Colon (tissue), 2 donors: ENCODE measurements around the gene DIDO1.

Experiments used
- FAIRE-seq: peaks from 2 replicates; lab custom pipeline; 2012; peaks lifted over from hg19 to GRCh38; lab: Jason Lieb, UNC
- donor health status: control.
- donor health status: control.

The DIDO1 gene

DNA sequence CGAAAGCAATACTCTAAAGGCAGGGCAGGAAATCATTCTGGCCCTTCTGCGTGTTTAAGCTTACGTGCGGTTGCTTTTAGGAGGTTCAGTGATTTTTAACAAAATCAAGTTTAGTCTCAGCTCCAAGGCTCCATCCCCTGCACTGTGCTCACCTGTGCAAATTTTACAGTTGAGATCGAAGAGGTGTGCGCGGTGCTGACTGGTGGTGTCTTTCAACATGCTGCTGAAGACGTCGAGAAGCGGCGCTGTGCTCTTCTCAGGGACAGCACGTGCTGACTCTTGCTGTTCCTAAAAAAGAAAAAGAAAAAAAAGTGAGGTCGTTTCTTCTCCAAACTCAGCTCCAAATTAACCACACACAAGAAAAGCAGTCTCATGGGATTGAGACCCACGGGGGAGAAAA lies 32.0 kb downstream of the DIDO1 start:
- FAIRE-seq: no peak

DNA sequence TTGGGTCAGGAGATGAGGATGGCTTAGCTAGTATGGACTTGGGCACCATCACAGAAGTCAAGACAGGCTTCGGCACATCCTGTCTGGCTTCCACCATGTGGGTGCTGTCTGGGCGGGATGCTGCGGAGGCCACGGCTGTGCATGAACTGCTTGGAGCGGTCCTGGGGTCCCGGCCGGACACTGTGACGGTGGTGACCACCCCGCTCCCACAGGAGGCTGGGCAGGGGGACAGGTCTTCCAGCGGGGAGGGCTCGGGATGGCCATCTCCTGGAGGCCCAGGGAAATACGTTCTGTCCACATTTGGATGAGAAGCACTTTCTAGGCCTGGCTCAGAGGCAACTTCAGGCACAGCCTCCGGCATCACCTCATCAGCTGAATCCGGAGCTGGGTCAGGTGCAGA lies 32.6 kb downstream of the DIDO1 start:
- FAIRE-seq: no peak

DNA sequence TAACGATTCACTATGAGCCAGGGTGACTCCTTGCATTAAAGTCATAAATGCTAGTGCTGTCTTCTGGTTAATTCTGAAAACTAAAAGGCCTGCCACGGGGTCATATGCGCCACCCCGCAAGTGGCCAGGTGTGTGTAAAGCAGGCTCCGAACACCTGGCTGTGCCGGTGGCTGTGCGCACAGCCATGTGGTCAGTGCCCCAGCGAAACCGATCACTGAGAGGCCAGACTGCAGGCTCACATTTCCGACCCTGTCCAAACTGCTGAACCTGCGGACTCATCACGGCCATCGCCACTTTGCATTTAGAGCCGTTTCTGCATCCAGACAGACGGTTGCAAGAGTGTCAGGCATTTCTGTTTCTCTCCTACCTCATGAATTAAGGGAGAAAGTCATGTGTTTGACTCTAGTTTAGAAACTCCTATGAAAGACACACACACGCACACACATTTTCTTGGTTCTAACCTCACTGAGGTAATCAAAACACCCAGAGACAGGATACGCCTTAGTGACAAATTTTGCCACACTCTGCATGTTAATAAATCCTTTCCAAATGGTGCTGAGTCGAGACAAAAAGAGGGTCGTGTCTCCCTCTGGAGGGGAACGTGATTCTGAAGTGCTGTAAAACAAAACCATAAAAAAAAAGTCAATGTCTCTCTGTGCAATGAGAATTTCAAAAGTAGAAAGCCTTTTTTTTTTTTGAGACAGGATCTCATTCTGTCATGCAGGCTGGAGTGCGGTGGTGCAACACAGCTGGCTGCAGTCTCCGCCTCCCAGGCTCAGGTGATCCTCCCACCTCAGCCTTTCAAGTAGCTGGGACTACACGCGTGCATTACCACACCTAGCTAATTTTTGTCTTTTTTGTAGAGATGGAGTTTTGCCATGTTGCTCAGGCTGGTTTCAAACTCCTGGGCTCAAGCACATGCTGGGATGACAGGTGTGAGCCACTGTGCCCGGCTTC lies 33.7 kb downstream of the DIDO1 start:
- no peak for FAIRE-seq

DNA sequence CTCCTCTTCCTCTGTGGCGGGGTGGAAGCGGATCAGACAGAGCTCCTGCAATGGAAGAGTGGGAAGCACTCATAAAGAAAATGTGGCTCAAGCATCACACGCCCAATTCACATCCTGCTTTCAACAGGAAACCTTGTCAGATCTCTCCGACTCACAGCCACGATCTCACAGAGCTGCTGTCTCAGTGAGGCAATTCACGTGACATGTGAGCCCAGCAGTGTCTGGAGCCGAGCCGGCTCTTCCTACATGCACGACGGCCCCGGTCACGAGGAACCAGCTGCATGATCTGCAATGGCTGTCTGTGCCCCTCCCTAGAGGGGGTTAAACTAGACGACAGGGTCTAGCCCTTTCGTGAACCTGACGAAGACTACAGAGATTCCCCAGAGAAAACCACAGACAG lies 35.2 kb downstream of the DIDO1 start:
- no peak for FAIRE-seq

DNA sequence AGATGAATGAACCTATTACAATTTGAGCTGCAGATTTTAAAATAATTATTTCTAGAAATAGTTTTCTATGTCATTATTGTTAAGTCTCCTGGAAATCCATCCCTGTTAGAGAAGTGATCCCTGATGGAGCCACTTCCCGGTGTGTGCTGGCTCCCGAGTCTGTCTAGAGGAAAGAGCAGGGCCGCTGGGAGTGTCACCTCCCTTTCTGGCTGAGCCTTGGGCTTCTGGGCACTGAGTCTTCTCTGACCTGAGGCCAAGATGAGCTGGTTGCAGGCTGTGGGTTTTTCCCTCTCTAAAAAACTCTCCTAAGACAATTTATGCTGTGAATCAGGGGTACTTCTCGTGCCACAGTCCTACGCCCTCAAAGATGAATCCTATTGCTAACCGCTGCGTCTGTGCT lies 35.9 kb downstream of the DIDO1 start:
- FAIRE-seq: no peak

DNA sequence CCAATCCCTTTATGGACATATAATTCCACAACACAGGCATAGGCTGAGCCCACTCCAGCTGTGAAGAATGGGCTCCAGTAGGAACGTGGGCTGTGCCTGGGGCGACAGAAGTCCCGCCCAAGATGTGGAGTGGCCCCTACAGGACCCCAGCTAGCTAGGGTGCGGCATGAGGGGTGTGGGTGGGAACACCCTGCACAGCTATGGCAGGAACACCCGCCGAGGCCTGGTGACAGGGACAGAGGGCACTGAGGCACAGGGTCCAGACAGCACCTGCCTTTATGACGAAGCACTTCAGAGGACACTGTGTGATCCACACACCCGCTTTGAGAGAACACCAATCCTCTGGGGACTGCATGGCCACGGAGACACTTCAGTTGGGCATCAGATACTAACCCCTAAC lies 36.4 kb downstream of the DIDO1 start:
- no peak for FAIRE-seq

DNA sequence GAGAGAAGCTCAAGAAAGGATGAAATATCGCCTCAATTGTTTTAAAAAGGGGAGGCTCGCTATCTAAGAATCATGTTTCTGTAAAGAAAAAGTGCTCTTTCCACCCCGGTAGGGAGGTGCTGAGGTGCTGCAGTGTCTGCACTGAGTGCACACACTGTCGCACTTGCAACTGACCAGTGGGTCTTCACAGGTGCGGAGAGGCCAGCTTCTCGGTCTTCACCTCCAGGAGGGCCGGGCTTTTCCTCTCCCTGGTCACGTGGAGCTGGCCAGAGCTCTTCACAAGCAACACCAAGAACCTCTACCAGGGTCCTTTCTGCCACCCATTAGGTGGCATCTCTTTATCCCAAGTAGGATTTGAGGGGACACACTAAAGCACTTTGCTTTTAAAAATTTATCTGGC lies 36.9 kb downstream of the DIDO1 start:
- FAIRE-seq: no peak

DNA sequence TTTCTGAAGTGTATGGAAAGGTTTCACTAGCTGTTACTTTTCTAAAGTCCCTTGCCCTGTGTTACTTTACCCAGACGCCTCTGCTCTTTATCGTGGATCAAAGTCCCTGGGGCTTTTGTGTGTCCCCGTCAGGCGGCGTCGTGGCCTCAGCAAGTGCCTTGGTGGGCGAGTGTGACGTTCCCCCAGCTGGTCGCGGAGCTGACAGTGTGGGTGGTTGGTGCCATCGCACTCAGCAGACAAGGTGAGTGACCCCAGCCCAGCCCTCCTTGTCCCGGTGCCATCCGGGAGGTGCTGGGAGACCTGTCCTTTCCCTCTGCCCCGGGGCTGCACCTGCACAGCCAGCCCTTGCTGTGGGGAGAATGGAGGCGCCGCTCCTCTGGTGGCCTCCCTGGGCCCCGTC lies 37.4 kb downstream of the DIDO1 start:
- no peak for FAIRE-seq

DNA sequence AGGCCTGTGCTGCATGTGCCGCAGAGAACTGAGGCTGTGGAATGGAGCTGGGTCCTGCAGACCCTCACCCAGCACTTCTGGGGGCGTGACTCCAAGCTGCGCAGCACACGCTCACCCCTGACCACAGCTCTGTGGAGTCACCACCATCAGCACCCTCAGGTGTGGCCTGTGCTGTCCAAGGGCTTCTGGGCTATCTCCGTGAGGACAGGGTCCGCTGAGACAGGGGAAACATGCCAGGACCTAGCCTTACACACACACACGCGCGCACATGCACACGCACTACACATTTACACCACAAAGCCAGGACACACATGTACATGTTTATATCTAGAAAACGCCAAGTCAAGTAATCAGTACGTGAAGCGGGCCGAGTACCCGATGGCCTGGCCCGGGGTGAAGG lies 37.9 kb downstream of the DIDO1 start:
- FAIRE-seq: no peak

DNA sequence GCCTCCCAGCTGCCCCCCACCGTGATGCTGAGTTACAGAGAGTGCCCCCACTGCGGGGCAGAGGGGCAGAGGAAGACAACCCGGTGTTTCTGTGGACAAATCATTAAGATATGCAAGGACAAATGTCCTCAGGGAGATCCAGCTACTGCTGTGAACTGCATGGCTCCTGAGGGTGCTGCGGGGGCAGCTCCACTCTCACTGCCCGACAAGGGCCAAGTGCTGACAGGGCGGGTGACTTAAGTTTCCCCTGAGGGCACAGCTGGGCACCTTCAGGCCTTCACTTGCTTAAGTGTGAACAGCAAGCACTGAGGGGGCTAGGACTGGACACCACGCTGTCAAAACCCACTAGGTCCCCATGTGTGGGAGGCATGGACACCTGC lies 38.5 kb downstream of the DIDO1 start:
- FAIRE-seq: no peak

DNA sequence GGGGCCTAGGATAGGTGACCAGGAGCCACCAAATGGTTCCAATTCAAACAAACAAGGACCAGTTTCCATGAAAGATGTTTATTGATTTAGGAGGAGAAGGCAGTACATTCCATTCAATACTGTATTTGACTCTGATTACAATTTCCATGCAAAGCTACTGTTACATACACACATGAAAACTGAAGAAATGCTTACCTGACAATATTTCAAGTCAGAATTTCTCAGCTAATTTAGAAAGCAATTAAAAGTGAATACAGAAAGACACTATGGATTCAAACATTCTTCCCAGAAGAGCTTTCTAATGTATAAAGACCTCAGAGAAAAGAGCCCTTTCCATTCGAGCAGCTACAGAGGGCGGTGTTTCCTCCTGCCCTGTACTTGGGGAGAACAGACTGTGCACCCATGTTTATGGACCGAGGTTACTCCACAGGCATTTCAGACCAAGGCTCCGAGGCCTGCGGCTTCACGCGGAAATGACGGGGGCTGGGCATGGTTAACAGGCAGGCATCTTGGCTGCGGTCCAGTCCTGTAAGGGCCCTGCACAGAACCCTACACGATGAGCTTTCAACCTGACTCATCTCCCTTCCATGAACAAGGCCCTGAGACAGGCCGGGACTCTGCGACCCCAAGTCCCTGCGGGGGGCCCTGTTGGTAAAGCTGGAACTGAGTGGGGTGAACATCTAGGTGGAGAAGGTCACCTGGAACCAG lies 39.0 kb downstream of the DIDO1 start:
- FAIRE-seq: no peak

DNA sequence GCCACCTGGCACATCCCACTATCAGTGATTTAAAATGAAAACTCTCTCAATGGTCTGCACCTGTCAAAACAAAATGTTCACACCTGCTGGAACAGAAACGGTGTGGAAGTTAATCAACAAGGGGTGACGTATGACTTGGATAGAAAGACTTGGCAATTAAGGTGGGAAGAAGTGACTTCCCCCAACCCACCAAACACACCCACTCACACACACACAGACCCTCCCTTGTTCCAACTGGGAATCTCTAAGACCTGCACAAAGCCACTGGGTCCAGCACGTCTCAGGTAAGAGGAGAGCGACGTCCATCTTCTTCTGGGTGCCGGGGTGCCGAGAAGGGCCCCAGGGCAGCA lies 39.6 kb downstream of the DIDO1 start:
- FAIRE-seq: no peak

DNA sequence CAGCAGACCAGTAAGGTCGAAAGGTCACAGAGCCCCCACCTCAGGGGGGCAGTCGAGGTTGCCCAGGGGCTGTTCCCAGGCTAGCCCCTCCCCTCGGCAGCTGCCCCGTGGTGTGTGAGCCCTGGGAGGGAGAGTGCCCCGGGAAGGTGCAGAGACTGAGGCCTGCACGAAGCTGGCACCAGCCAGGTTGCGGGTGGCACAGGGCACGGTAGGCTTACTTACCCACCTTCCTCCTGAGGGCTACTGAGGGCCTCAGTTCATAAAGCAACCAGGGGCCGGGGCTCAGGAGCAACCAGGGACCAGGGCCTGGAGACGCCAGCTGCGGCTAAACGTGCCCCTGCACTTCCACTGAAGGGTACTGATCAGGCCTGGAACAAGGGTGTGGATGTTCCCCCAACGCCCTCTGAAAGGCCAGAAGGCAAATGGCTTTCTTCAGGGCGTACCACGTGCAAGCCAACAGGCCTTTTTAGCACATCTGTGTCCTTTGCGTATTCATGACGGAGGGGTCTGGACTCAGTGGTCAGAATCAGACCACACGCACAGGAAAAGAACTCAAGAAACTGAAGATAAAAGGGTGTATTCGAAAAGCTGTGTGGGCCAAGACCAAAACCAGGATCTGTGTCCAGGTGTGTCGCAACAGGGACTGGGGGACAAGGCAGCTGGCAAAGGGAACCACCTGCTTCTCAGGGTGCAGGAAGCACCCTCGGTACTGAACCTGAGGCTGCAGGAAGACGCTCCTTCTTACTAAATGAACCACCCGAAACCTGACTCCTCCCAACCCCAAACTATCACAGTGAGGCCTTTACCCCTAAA lies 40.2 kb downstream of the DIDO1 start:
- FAIRE-seq: no peak

DNA sequence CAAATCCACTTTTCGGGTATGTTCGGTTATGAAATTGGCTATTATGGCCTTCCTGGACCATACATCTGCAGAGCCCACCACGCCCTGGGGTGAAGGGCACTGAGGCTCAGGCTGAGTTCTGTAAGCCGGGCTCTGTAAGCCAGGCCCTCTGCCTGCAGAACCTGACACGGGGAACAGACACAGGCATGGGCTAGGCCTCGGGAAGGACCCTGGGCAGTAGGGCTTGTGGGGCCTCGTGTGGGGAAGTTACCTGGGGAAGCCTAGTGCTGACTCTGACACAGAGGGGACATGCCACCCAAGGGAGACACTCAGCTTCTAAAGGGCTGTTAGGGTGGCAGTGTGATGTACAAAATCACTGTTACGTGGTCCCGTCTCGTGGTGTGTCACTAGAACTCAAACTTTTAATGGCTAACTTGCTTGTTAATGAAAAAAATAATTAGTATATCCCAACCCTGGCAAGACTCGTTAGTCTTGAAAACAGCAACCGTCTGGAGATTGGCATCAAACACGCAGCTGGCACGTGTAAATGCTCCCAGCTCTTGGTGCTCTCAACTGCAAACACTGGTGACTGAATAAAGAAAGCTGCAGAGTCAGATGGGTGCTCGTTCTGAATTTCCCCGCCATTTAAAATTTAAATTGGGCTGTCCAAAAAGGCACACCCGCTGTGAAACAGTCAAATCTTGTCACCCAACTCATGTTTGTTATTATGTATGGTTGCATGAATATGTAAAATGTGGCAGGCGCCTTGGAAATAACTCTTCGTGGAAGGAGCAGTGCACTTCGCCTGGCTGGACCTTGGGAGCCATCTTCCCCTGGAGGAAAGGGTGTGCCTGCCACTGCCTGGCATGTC lies 41.0 kb downstream of the DIDO1 start:
- no peak for FAIRE-seq

DNA sequence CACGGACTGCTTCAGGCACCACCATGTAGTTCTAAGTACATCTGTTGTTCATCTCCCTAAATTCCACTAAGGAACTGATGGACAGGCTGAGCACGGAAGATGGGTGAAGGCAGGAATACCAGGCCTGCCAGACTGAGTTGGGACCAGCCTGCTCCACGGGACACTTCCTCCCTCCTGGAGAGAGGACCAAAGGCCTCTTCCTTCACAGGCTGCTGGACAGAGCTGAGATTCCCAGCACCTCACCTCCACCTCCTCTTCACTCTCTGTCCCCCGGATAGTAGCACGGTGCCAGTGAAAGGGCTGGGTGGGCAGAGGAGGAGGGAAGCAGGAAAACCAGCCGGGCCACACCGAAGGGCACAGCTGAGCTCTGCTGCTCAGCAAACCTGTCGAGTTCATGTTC lies 41.7 kb downstream of the DIDO1 start:
- FAIRE-seq: no peak

DNA sequence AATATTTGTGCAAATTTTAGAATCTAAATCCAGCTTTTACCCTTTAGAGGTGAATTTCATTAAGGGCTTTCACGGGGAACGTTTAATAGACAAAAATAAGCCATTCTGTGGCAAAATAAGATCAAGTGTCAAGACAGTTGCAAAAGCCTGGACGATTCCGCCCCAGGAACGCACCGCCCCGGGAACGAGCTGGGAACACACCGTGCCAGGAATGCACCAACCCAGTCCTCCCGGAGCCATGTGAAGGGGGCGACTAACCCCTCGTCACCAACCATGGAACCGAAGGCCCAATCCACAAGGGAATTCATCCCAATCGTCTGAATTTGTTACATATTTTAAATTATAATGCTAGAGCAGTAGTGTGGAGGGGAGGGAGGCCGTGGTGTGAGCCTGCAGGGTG lies 43.9 kb downstream of the DIDO1 start:
- FAIRE-seq: no peak

DNA sequence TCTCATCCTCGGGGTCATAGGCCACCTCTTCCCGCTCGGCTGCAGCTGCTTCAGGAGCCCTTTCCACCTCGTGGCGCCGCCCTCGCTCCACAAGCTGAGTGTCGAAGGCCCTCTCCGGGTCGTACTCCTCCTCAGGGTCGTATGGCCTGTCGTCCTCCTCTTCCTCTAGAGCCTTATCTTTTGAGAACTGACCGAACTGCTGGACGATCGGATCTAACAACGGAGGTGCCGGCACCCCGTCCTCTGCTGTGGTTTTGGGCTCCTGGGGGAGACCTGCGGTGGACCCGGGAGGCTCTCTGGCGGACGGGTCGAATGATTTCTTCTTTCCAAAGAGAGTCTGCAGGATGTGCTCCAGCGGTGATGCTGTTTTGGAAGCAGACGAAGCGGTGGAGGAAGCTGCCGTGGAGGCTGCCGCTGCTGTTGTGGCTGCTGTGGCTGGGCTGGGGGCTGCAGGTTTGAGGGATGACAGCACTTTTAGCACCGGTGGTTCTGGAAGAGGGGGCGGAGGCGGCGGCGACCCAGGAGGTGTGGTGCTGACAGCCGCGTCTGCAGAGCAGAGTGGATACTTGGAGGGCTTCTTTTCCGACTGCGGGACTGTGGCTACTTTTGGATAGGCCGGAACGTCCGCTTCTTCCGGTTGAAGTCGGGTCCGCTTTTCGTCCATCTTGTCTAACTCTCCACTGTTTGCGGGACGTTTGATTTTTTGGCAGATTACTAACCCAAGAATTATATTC lies 44.5 kb downstream of the DIDO1 start:
- FAIRE-seq: no peak

DNA sequence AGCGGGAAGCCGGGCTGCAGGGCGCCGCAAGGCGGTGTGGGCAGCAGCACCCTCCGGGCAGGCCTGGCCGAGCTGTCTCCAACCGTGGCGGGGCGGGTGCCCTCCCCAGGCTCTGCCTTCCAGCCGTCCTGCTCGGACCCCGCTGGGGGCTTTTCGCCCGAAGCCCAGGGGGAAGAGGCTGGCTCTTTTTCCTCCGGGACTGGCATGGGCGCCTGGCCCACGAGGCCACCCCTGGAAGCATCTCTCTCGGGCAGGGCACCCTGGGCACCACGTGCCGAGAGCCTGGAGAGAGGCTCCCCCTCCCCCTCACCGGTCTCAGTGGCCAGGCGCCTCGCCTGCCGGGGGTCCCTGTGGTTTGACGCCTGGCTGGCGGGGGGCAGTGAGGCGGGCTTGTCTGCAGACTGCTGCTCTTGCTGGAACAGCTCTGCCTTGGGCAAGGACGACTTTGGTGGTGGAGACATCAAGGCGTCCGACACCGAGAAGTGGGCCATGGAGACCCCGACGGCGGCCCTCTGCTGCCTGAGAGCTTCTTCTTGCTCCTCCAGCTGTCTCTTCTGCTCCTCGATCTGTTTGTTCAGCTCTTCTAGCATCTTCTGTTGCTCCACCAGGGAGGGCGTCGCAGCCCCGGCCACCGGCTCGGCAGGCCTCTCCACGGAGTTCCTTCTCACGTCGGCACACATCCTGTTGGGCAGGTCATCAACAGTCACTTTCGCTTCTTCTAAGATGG lies 45.2 kb downstream of the DIDO1 start:
- no peak for FAIRE-seq

DNA sequence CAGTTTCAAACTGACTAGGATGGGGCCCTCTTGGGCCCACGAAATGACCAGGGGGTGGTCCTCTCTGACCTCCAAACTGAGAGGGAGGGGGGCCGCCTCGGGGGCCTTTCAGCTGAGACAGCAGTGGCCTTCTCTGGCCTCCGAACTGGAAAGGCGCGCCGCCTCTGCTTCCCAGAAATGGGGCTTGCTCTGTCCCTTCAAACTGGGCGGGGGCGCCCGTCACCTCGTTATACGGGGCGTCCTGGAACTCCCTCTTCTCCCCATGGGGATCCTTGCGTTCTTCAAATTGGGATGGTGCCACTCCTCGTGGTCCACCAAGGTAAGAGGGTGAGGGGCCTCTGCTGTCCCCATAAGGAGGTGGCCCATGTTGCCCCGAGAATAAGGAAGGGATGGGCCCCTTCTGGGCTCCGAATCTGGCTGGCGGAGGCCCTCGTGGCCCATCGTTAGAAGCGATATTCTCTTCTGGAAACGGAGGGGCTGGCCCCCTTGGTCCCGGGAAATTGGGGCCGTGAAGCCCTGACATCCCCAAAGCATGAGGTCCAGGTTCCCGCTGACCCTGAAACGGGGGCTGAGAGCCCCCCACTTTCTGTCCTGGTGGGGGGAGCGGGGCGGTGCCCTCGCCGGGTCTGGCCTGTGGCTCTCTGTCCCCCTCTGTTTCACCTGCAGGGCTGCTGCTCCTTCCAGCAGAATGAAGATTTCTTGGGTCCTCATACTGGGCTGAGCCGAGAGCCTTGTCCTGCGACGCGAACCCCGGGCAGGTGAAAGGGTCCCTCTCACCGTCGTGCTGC lies 46.0 kb downstream of the DIDO1 start:
- no peak for FAIRE-seq
